Suprapubic skin (tissue), 4 donors: ENCODE data around the gene HIBCH. TPM values are rescaled to one million over a fixed set of nuclear protein-coding genes. Genes with fewer than 3 reads are reported as not detected.
"Not testable (repeated sequence)": the region's sequence is repeated elsewhere in the genome, so short reads cannot be mapped to it uniquely, and the experiment has no call there.

Experiments
- DNase-seq, 2 donors: peaks; one replicate each; pipeline ENCODE4 v3.0.0-alpha.2; 2019; ENCODE audit warnings: low spot score in 2 of 2
- H3K27ac ChIP-seq: fragments of 200-600 bp; sonication (generic); one replicate; pipeline ENCODE4 v1.5.1; 2019
- H3K27me3 ChIP-seq: fragments of 200-600 bp; sonication (generic); one replicate; pipeline ENCODE4 v1.5.1; 2019
- H3K36me3 ChIP-seq: fragments of 200-600 bp; sonication (generic); one replicate; pipeline ENCODE4 v1.5.1; 2019
- H3K4me1 ChIP-seq: fragments of 200-600 bp; sonication (generic); one replicate; pipeline ENCODE4 v1.5.1; 2019
- H3K4me3 ChIP-seq: fragments of 200-600 bp; sonication (generic); one replicate; pipeline ENCODE4 v1.5.1; 2019; ENCODE audit warnings: mild to moderate bottlenecking
- H3K9me3 ChIP-seq: fragments of 200-600 bp; sonication (generic); one replicate; pipeline ENCODE4 v1.5.1; 2019
- EP300 ChIP-seq: sonication (generic); formaldehyde crosslinking; IDR thresholded peaks from one replicate; pipeline ENCODE4 v1.6.1; 2017; ENCODE audit warnings: antibody characterized with exemption
- POLR2A ChIP-seq, 2 donors: fragments of 450-650 bp; IDR thresholded peaks; one replicate each; pipeline ENCODE4 v1.6.1; 2017; ENCODE audit warnings: antibody characterized with exemption in 2 of 2, mild to moderate bottlenecking in 2 of 2, moderate library complexity in 2 of 2
- POLR2AphosphoS5 ChIP-seq, 3 donors: sonication (generic); formaldehyde crosslinking; IDR thresholded peaks; one replicate each; pipeline ENCODE4 v1.6.1; 2017; ENCODE audit warnings: antibody characterized with exemption in 3 of 3
- WGBS: methylation state at CpG from one replicate; pipeline ENCODE4 v1.1.5; 2018; 5-methylcytosine and 5-hydroxymethylcytosine counted together
- total RNA-seq, 4 donors: library from RNA; depleted of rRNA; stranded (reverse); fragments of >200 nt; gene quantifications; one replicate each; pipeline ENCODE4 v1.1.0, GENCODE V29; 2016
- TF ChIP-seq, protein P1 (sequence below), 2 donors: fragments of 200-600 bp in 1 of 2; fragments of 450-650 bp in 1 of 2; sonication (generic) in 1 of 2; IDR thresholded peaks; one replicate each; pipeline ENCODE4 v1.5.1; 2016 to 2019; ENCODE audit warnings: antibody characterized with exemption in 2 of 2, mild to moderate bottlenecking in 1 of 2, moderate library complexity in 1 of 2

The HIBCH gene
- total RNA-seq, 4 donors from 2014 or later: 22.9 to 30.4 (median 24.9) TPM

DNA sequence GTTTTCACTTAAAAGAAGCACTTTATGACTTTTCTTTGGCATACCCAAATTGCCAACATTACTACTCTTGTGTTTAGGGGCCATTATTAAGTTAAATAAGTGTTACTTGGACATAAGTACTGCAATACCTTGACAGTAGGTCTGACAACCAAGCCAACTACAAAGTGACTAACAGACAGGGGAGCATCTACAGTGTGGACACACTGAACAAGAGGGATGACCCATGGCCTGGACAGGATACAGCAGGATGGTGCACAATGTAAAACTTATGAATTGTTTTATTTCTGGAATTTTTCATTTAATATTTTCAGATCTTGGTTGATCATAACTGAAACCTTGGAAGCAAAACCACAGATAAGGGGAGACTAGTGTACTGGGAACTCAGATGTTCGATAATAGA is 19.8 kb upstream of the HIBCH start:
- Histone ChIP-seq H3K4me3 (no peak overlapping the region), H3K27ac (no peak overlapping the region), H3K9me3 (no peaks in the 10 kb centered on the region), H3K27me3 (no peaks in the 10 kb centered on the region), H3K4me1 (peaks cover 11% of the 10 kb centered on the region), H3K36me3 (no peaks in the 10 kb centered on the region)
- TF ChIP-seq POLR2A (IDR thresholded peaks at IDR 0.05): no peak
- TF ChIP-seq POLR2AphosphoS5 (IDR thresholded peaks at IDR 0.05): no peak
- TF ChIP-seq EP300: no peak
- TF ChIP-seq, protein P1, sequence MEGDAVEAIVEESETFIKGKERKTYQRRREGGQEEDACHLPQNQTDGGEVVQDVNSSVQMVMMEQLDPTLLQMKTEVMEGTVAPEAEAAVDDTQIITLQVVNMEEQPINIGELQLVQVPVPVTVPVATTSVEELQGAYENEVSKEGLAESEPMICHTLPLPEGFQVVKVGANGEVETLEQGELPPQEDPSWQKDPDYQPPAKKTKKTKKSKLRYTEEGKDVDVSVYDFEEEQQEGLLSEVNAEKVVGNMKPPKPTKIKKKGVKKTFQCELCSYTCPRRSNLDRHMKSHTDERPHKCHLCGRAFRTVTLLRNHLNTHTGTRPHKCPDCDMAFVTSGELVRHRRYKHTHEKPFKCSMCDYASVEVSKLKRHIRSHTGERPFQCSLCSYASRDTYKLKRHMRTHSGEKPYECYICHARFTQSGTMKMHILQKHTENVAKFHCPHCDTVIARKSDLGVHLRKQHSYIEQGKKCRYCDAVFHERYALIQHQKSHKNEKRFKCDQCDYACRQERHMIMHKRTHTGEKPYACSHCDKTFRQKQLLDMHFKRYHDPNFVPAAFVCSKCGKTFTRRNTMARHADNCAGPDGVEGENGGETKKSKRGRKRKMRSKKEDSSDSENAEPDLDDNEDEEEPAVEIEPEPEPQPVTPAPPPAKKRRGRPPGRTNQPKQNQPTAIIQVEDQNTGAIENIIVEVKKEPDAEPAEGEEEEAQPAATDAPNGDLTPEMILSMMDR (IDR thresholded peaks at IDR 0.05): no peak
- WGBS: 87% methylated on average over 1 of the region's 1 CpG
- no peak for DNase-seq

DNA sequence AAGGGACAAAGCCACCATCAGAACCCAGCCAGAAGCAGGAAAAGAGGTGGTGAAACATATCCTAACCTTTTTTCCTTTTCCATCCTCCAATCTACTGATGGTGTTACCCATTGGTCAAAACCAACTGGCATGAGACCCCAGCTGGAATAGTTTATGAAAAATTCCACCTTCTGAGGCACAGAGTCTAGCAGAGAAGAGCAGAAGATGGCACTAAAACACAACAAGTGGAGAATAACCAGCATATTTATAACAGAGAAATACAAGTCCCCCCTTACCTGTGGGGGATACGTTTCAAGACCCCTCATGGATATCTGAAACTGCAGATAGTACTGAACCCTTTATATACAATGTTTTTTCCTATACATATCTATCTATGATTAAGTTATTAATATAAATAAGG is 18.8 kb upstream of the HIBCH start:
- H3K36me3 ChIP-seq: no peaks in the 10 kb centered on the region
- 74% methylated on average over 1 of the region's 1 CpG for WGBS
- TF ChIP-seq POLR2A (IDR thresholded peaks at IDR 0.05) (no peak), POLR2AphosphoS5 (IDR thresholded peaks at IDR 0.05) (no peak)
- no peaks in the 10 kb centered on the region for H3K27me3 ChIP-seq
- peaks cover 16% of the 10 kb centered on the region for H3K4me1 ChIP-seq
- no peak overlapping the region for H3K4me3 ChIP-seq
- no peak overlapping the region for H3K27ac ChIP-seq
- no peak for DNase-seq
- H3K9me3 ChIP-seq: no peaks in the 10 kb centered on the region

DNA sequence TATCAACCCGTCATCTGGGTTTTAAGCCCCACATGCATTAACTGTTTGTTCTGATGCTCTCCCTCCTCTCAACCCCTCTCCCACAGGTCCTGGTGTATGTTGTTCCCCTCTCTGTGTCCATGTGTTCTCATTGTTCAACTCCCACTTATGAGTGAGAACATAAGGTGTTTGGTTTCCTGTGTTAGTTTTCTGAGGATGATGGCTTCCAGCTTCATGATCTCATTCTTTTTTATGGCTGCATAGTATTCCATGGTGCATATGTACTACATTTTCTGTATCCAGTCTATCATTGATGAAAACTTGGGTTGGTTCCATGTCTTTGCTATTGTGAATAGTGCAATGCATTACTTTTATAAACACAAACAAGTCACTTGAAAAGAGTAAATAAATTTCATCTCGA is 16.8 kb upstream of the HIBCH start:
- 96% methylated on average over 2 of the region's 2 CpGs for WGBS
- Histone ChIP-seq H3K9me3 (no peaks in the 10 kb centered on the region), H3K27ac (no peak overlapping the region), H3K36me3 (no peaks in the 10 kb centered on the region), H3K4me3 (no peak overlapping the region), H3K27me3 (no peaks in the 10 kb centered on the region), H3K4me1 (peaks cover 12% of the 10 kb centered on the region)
- DNase-seq: no peak
- no peak for TF ChIP-seq EP300
- TF ChIP-seq, protein P1 (IDR thresholded peaks at IDR 0.05): no peak
- TF ChIP-seq POLR2A (IDR thresholded peaks at IDR 0.05): no peak
- TF ChIP-seq POLR2AphosphoS5 (IDR thresholded peaks at IDR 0.05): no peak

DNA sequence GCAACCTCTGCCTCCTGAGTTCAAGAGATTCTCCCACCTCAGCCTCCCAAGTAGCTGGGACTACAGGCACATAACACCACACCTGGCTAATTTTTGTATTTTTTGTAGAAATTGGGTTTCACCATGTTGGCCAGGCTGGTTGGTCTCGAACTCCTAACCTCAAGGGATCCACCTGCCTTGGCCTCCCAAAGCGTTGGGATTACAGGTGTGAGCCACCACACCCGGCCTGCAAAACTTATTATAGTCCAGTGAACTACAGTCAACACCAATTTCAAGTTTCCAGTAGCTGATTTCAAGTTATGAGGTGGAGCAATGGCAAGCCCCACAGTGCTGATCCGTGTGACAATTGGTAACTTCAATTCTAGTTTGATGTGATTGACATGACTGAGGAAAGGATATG is 16.0 kb upstream of the HIBCH start:
- WGBS: 93% methylated on average over 4 of the region's 4 CpGs
- H3K27ac ChIP-seq, H3K27me3 ChIP-seq, H3K4me3 ChIP-seq, H3K36me3 ChIP-seq, DNase-seq, H3K9me3 ChIP-seq: not testable (repeated sequence)
- peaks cover 12% of the 10 kb centered on the region for H3K4me1 ChIP-seq

DNA sequence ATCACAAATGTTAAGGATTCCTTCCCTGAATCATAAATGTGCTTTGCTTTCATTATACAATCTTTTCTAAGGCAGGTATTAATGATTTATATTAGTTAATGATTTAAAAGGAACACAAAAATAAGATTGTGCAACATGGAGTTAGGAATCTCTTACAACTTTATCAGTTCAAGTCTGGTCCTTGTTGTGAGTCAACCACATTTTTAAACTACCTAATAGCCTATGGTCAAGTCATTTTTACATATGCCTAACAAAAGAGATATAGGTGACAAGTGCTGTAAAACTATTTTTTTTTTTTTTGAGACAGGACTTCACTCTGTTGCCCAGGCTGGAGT is 15.6 kb upstream of the HIBCH start:
- Histone ChIP-seq H3K4me1 (peaks cover 12% of the 10 kb centered on the region), H3K36me3 (no peaks in the 10 kb centered on the region), H3K27me3 (no peaks in the 10 kb centered on the region), H3K27ac (no peak overlapping the region), H3K4me3 (no peak overlapping the region), H3K9me3 (no peaks in the 10 kb centered on the region)
- DNase-seq: no peak
- TF ChIP-seq, protein P1 (IDR thresholded peaks at IDR 0.05): no peak
- TF ChIP-seq POLR2AphosphoS5 (IDR thresholded peaks at IDR 0.05) (no peak), POLR2A (IDR thresholded peaks at IDR 0.05) (no peak), EP300 (no peak)

DNA sequence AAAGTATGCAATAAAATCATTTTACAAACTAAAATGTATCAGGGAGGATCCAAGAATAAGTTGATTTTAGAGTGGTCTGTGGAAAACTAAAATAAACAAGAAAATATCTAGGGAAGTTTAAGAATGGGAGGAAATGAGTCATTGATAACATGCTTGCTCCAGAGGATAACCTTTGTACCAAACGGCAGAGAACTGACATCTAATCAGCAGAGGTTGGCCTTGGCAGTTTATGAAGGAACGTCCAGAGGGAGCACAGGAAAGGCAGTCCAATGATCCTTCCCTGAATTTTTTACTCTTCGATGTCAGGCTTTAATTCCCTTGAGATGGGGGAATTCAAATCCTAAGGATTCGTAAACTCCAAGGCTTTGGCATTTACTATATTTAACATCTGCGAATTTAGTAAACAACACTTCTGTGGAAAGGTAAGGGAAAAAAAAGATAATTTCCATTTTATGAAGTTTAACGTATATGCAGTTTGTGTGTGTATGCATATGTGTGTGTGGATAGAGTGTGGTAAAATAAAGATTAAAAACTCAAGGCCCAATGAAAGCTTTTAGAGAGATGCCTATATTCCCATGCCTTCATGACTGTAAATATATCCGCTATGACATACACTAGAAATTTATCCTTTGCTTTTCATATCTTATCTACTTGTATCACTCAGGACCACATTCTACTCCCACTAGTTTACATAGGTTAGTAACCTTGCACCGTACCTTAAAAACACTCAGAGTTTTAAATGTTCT is 15.0 kb upstream of the HIBCH start:
- no peaks in the 10 kb centered on the region for H3K9me3 ChIP-seq
- peak overlapping the region; percentile 27 for H3K27ac ChIP-seq
- no peak for TF ChIP-seq EP300
- no peak for TF ChIP-seq POLR2AphosphoS5 (IDR thresholded peaks at IDR 0.05)
- TF ChIP-seq, protein P1 (IDR thresholded peaks at IDR 0.05): no peak
- no peak for TF ChIP-seq POLR2A (IDR thresholded peaks at IDR 0.05)
- H3K27me3 ChIP-seq: no peaks in the 10 kb centered on the region
- no peak for DNase-seq
- H3K4me3 ChIP-seq: no peak overlapping the region
- 55% methylated on average over 8 of the region's 8 CpGs for WGBS
- no peaks in the 10 kb centered on the region for H3K36me3 ChIP-seq
- H3K4me1 ChIP-seq: peaks cover 12% of the 10 kb centered on the region
